GM18951 (cell line): Measurements from ENCODE around the gene RPL37.
A peak's percentile ranks its signal among the peaks of the same experiment; 100 is the strongest.
"Not testable (repeated sequence)": the region's sequence is repeated elsewhere in the genome, so short reads cannot be mapped to it uniquely, and the experiment has no call there.

ENCODE experiments used
- POLR2A ChIP-seq: IDR thresholded peaks from 4 replicates; pipeline ENCODE4 v1.6.1; 2011; ENCODE audit warnings: mild to moderate bottlenecking; ENCODE audit not compliant: insufficient read length, insufficient read depth; ENCODE audit errors: extremely low read depth
- in situ Hi-C: fragments of 300-500 bp; cut with MboI; formaldehyde crosslinking; loops from one replicate; pipeline ENCODE4 v1.12.0; 2022; ENCODE audit warnings: low sequenced_read_pairs, mixed read lengths, inconsistent platforms; ENCODE audit not compliant: unreplicated experiment

The RPL37 gene

GRCh38 chr5:40834849-40835787 is at the start of gene RPL37:
TSS of gene RPL37 (minus strand) at chr5:40835222. CDS start at chr5:40835185, 37 bp downstream.
- in situ Hi-C loops, result no loop called here
- TF ChIP-seq POLR2A, result peak; percentile 98

DNA sequence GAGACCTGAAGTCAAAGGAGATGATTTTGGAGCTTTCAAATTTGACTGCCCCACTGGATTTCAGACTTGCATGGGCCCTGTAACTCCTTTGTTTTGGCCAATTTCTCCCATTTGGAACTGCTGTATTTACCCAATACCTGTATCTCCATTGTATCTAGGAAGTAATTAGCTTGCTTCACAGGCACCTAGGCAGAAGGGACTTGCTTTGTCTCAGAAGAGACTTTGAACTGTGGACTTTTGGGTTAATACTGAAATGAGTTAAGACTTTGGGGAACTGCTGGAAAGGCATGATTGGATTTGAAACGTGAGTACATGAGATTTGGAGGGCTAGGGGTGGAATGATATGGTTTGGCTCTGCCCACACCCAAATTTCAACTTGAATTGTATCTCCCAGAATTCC is 48.0 kb upstream of the RPL37 start:
- in situ Hi-C loops, result not testable (repeated sequence)

DNA sequence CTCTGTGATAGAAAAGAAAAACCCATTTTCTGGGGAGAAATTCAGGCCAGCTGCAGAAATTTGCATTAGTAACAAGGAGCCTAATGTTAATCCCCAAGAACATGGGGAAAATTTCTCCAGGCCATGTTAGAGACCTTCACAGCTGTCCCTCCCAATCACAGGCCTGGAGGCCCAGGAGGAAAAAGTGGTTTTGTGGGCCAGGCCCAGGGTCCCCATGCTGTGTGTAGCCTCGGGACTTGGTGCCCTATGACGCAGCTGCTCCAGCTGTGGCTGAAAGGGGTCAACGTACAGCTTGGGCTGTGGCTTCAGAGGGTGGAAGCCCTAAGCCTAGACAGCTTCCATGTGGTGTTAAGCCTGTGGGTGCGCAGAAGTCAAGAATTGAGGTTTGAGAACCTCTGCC is 47.3 kb upstream of the RPL37 start:
- in situ Hi-C loops, result no loop called here
- no peak for TF ChIP-seq POLR2A

DNA sequence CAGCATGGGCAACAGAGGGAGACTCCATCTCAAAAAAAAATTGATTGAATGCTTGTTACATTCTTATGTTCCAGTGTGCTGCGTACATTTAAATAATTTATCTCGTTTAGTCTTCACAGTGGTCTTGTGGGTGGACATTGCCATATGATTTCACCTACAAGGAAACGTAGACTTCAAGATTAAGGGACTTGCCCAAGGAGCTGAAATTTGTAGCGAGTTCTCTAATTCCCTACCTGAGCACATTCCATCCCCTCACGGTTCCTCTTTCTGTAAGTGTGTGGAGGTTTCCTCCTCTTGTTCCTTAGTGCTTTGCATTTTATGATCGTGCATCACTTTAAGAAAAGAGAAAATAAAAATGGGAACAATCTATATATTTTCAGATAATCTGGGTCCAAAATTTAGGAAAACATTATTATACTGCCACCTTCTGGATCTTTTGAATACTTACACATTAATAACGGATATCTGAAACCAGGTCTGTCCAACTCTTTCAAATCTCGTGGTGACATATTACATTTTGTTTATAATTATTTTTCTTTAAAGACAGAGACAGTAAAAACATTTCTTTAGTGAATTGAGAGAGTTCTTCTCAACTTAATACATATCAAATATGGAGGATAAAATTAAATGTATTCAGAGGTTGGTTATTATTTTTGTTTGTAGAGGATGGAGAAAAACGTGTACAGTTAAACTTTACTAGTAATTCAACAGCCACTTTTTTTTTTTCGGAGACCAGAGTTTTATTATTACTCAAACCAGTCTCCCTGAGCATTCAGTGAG is 44.3 kb upstream of the RPL37 start:
- no peak for TF ChIP-seq POLR2A
- in situ Hi-C loops, result loop anchor here (10.0 kb wide), 1 partner anchor 125 kb away; the partner anchor contains the start of gene TTC33

DNA sequence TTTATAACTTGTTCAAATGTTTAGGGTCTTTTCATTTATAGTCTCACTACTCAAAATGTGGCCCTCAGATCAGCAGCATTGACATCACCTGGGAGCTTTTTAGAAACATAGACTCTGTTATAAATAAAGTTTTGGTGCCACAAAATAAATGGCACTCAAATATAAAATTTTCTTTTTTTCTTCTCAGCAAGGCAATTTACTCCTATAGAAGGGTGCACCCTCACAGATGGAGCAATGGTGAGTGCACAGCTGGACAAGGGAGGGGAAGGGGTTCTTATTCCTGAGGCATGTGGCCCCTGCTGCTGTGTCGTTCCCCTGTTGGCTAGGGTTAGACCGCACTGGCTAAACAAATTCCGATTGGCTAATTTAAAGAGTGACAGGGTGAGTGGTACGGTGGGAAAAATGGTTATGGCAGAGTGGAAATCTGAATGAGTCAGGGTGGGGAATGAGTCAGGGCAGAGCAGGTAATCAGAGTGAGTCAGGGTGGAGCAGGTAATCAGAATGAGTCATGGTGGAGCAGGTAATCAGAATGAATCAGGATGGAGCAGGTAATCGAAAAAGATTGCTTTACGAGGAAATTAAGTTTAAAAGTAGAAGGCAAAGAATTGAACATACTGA is 42.5 kb upstream of the RPL37 start:
- in situ Hi-C loops, result loop anchor here (10.0 kb wide), 1 partner anchor 123 kb away; the partner anchor contains the start of gene TTC33
- TF ChIP-seq POLR2A, result no peak

- in situ Hi-C loops, result loop anchor here (10.0 kb wide), 1 partner anchor 121 kb away; the partner anchor contains the start of gene TTC33
- no peak for TF ChIP-seq POLR2A
Observed at GRCh38 chr5:40875958-40876357, 40.9 kb upstream of the RPL37 start.

- in situ Hi-C loops, result loop anchor here (10.0 kb wide), 1 partner anchor 119 kb away; the partner anchor contains the start of gene TTC33
- TF ChIP-seq POLR2A, result no peak
Observed at GRCh38 chr5:40873286-40873880, 38.4 kb upstream of the RPL37 start.

DNA sequence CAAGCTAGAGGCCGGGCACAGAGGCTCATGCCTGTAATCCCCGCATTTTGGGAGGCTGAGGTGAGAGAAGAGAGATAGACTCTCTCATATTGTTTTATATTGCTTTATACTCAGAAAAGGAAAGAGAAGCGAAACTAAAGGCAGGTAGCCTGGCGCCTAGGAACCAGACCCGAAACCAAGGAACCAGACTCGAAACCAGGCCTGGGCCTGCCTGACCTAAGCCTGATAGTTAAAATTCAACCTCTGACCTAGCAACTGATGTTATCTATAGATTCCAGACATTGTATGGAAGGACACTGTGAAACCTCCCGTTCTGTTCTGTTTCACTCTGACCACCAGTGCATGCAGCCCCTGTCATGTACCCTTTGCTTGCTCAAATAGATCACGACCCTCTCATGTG is 37.2 kb upstream of the RPL37 start:
- in situ Hi-C loops, result loop anchor here (10.0 kb wide), 1 partner anchor 117 kb away; the partner anchor contains the start of gene TTC33

- no peak for TF ChIP-seq POLR2A
Observed at GRCh38 chr5:40871177-40871576, 36.2 kb upstream of the RPL37 start.

GRCh38 chr5:40869384-40869783 is 34.4 kb upstream of the RPL37 start:
- no peak for TF ChIP-seq POLR2A
- in situ Hi-C loops, result no loop called here

More at GRCh38 chr5:40871177-40871576, 36.2 kb upstream of the RPL37 start:
- in situ Hi-C loops, result loop anchor here (10.0 kb wide), 1 partner anchor 116 kb away; the partner anchor contains the start of gene TTC33

DNA sequence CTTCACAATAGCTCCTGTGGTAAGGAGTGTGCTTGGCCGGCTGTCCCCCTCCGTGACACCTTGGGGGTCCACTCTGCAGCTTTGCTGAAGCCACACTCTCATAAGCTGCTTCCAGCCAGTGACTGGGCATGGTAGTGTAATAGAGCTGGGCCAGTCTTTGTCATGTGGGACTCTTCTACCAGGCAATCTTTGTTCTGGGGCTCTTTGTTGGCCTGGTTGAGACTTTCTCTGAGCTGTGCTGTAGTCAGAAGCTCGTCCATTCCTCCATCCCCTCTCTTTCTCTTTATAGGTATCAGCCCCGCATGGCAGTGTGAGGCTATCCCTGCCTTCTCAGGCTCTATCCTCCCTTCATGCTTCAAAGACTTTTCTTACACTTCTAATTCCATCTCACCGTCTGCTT is 31.8 kb upstream of the RPL37 start:
- in situ Hi-C loops, result no loop called here
- TF ChIP-seq POLR2A, result no peak

DNA sequence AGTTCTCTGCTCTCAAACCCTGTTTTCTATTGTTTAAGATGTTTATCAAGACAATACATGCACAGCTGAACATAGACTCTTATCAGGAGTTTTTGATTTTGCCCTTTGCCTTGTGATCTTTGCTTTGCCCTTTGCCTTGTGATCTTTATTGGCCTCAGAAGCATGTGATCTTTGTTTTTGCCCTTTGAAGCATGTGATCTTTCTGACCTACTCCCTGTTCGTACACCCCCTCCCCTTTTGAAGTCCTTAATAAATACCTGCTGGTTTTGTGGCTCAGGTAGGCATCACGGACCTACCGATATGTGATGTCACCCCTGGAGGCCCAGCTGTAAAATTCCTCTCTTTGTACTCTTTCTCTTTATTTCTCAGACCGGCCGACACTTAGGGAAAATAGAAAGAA is 30.0 kb upstream of the RPL37 start:
- in situ Hi-C loops, result not testable (repeated sequence)

DNA sequence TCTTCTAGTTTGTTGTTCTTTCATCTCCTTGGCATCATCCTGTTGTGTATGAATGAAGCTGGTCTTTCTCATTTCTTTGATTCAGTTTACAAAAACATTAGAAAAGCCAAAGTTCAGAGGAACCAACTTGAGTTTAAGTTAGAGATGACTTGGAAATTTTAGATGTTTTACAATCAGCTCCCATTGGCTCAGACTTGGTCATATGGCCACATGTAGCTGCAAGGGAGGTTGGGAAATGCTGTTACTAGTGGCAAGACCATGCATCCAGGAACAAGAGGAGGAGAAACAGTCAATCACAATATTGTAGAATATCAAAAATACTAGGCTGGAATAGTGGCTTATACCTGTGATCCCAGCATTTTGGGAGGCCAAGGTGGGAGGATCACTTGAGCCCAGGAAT is 25.7 kb upstream of the RPL37 start:
- TF ChIP-seq POLR2A, result no peak
- in situ Hi-C loops, result no loop called here
